PC-9 (cell line): Measurements from ENCODE around the gene BPTF. TPM values are rescaled to one million over a fixed set of nuclear protein-coding genes. Genes with fewer than 3 reads are reported as not detected.
A peak's percentile ranks its signal among the peaks of the same experiment; 100 is the strongest.

ENCODE experiments used
- BruUV-seq: library from RNA; stranded (reverse); fragments of 400-500 nt; replicated peaks from 2 replicates; lab custom pipeline; 2021; lab: Mats Ljungman, UMichigan
- CTCF ChIA-PET: fragments of 300-600 bp; sonication (Branson Sonifier 250); formaldehyde crosslinking; loops from one replicate; lab custom pipeline; 2022; ENCODE audit warnings: antibody characterized with exemption; lab: Charles Lee
- POLR2A ChIA-PET: fragments of 300-600 bp; sonication (Branson Sonifier 250); formaldehyde crosslinking; loops from one replicate; lab custom pipeline; 2022; ENCODE audit warnings: antibody characterized with exemption; ENCODE audit not compliant: unreplicated experiment; lab: Charles Lee
- DNase-seq, 2 experiments: peaks; one replicate each; pipeline versions ENCODE4 v3.0.0 to v3.0.0-alpha.2; 2015 to 2022; ENCODE audit warnings: mixed read lengths in 1 of 2
- H2AFZ ChIP-seq: fragments of 200-600 bp; sonication (generic); 2 replicates; pipeline ENCODE4 v1.8.1; 2017; ENCODE audit warnings: antibody characterized with exemption
- H3F3A ChIP-seq: fragments of 200-600 bp; sonication (generic); 2 replicates; pipeline ENCODE4 v1.8.1; 2017; ENCODE audit warnings: antibody characterized with exemption, mild to moderate bottlenecking, low read depth; ENCODE audit not compliant: insufficient read depth
- H3K27ac ChIP-seq: fragments of 200-600 bp; sonication (generic); 2 replicates; pipeline ENCODE4 v1.6.1; 2016; ENCODE audit warnings: mixed run types
- H3K27me3 ChIP-seq: fragments of 200-600 bp; sonication (generic); 2 replicates; pipeline ENCODE4 v1.6.1; 2016; ENCODE audit warnings: low read depth, mixed run types; ENCODE audit not compliant: insufficient read depth
- H3K36me3 ChIP-seq: fragments of 200-600 bp; sonication (generic); 2 replicates; pipeline ENCODE4 v1.6.1; 2016; ENCODE audit warnings: low read depth, mixed run types
- H3K4me1 ChIP-seq: fragments of 200-600 bp; sonication (generic); replicated peaks from 2 replicates; pipeline ENCODE4 v1.6.1; 2016; ENCODE audit warnings: mixed run types; ENCODE audit not compliant: insufficient read depth
- H3K4me2 ChIP-seq: fragments of 200-600 bp; sonication (generic); 2 replicates; pipeline ENCODE4 v1.6.1; 2017; ENCODE audit warnings: mixed run types
- H3K4me3 ChIP-seq: fragments of 200-600 bp; sonication (generic); 2 replicates; pipeline ENCODE4 v1.6.1; 2016; ENCODE audit warnings: mixed run types
- H3K79me2 ChIP-seq: fragments of 200-600 bp; sonication (generic); 2 replicates; pipeline ENCODE4 v1.6.1; 2017; ENCODE audit warnings: low read depth, mixed run types
- H3K9me2 ChIP-seq: fragments of 200-600 bp; sonication (generic); 2 replicates; pipeline ENCODE4 v1.8.1; 2017; ENCODE audit warnings: mild to moderate bottlenecking; ENCODE audit not compliant: insufficient read depth
- H3K9me3 ChIP-seq: fragments of 200-600 bp; sonication (generic); 2 replicates; pipeline ENCODE4 v1.8.1; 2016; ENCODE audit warnings: low read depth; ENCODE audit not compliant: insufficient read depth
- H4K20me1 ChIP-seq: fragments of 200-600 bp; sonication (generic); 2 replicates; pipeline ENCODE4 v1.8.1; 2017; ENCODE audit not compliant: insufficient read depth
- EZH2 ChIP-seq: fragments of 200-600 bp; sonication (generic); IDR thresholded peaks from 2 replicates; pipeline ENCODE4 v1.8.0; 2017; ENCODE audit warnings: antibody characterized with exemption, low read depth
- intact Hi-C: fragments of 100-400 bp; cut with micrococcal nuclease; formaldehyde crosslinking; loops from one replicate; pipeline ENCODE4 v1.10.0; 2022; ENCODE audit not compliant: unreplicated experiment
- total RNA-seq: library from RNA; stranded (reverse); gene quantifications from 2 replicates; pipeline ENCODE4 v1.2.3, GENCODE V29; 2021
- TF ChIP-seq, protein P1 (sequence below): fragments of 200-600 bp; sonication (generic); conservative IDR thresholded peaks from 2 replicates; pipeline ENCODE4 v1.6.1; 2017; ENCODE audit warnings: mixed run types, antibody characterized with exemption, mild to moderate bottlenecking, moderate library complexity

Gene BPTF
- total RNA-seq, 1 experiment from 2014 or later = 95.6 TPM

DNA sequence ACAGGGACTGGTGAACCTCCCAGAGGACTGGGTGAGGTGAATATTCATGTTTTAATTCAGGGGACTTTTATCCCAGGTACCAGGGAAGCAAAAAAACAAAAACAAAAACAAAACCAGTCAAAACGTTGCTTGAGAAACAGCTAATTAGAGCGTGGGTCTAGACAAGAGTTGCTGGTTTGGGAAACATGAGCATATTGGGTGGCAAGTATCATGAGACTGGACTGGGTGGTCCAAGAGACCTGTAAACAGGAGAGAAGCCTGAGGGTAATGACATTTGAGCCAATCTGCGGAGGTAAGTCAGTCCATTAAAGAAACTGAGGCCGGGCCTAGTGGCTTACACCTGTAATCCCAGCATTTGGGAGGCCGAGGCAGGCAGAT lies 11.5 kb upstream of the BPTF start:
- Histone ChIP-seq H3K4me3 (no peak overlapping the region), H3F3A (peaks cover 11% of the 10 kb centered on the region; the same call in 1 of the 2 replicates), H3K27ac (no peak overlapping the region), H3K9me3 (no peaks in the 10 kb centered on the region), H2AFZ (no peak overlapping the region), H3K9me2 (no peaks in the 10 kb centered on the region), H3K4me1 (0 out of 2 replicates have a peak, but pooled peaks cover 6% of the 10 kb centered on the region), H3K36me3 (no peaks in the 10 kb centered on the region), H3K27me3 (no peaks in the 10 kb centered on the region), H4K20me1 (no peaks in the 10 kb centered on the region), H3K79me2 (no peaks in the 10 kb centered on the region), H3K4me2 (no peak overlapping the region)
- no peak for TF ChIP-seq EZH2
- TF ChIP-seq, protein P1, sequence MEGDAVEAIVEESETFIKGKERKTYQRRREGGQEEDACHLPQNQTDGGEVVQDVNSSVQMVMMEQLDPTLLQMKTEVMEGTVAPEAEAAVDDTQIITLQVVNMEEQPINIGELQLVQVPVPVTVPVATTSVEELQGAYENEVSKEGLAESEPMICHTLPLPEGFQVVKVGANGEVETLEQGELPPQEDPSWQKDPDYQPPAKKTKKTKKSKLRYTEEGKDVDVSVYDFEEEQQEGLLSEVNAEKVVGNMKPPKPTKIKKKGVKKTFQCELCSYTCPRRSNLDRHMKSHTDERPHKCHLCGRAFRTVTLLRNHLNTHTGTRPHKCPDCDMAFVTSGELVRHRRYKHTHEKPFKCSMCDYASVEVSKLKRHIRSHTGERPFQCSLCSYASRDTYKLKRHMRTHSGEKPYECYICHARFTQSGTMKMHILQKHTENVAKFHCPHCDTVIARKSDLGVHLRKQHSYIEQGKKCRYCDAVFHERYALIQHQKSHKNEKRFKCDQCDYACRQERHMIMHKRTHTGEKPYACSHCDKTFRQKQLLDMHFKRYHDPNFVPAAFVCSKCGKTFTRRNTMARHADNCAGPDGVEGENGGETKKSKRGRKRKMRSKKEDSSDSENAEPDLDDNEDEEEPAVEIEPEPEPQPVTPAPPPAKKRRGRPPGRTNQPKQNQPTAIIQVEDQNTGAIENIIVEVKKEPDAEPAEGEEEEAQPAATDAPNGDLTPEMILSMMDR = no peak
- BruUV-seq = no TSS peak
- no peak for DNase-seq
- ChIA-PET POLR2A (no interaction called here), CTCF (no interaction called here)
- intact Hi-C loops = no loop called here

DNA sequence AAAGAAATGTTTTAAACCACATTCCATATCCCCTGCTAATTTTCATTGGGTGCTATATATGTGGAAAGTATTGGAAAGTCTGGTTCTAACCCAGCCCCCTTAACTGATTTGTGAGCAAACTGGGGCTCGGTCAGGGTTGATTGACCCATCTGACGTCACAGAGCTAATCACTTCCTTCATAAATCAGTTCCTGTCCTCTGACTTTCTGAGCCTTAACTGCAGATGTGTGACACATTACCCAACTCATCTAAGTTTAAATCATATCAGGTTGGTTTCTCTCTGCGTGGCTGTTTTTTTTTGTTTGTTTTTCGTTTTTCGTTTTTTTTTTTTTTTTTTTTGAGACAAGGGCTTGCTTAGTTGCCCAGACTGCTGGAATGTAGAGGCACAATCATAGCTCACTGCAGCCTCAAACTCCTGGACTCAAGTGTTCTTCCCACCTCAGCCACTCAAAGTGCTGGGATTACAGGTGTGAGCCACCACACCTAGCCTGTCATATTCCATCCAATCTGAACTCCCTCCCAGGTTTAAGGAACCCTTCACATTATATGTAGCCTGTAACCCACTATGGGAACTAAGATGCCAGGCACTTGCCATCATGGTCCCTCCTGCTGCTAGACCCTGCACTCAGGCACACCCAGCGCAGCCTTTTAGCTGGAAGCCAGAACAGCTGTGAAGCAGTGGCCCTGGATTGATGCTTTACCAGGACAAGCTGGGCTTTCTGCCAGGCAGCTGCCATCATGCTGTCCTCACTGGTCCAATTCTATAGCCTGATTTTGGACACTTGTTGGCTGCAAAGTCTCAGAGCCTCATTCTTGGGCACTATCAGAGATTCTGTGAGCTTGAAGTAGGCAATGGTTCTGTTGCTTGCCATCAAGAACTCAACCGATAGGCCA lies 6.9 kb upstream of the BPTF start:
- H2AFZ ChIP-seq = no peak overlapping the region
- H3K4me2 ChIP-seq = peak overlapping the region; percentile 20; the same call in 1 of the 2 replicates
- intact Hi-C loops = no loop called here
- no peaks in the 10 kb centered on the region for H4K20me1 ChIP-seq
- no peak overlapping the region for H3K4me3 ChIP-seq
- no peaks in the 10 kb centered on the region for H3K79me2 ChIP-seq
- H3K9me3 ChIP-seq = no peaks in the 10 kb centered on the region
- no TSS peak for BruUV-seq
- 0 out of 2 replicates have a peak, but pooled peaks cover 5% of the 10 kb centered on the region for H3F3A ChIP-seq
- H3K36me3 ChIP-seq = no peaks in the 10 kb centered on the region
- H3K27ac ChIP-seq = no peak overlapping the region
- no peak for TF ChIP-seq EZH2
- TF ChIP-seq, protein P1 = no peak
- CTCF ChIA-PET = no interaction called here
- no peaks in the 10 kb centered on the region for H3K9me2 ChIP-seq
- peak in 1 of 2 experiments; percentile 44 for DNase-seq
- H3K27me3 ChIP-seq = no peaks in the 10 kb centered on the region
- 0 out of 2 replicates have a peak, but pooled peaks cover 2% of the 10 kb centered on the region for H3K4me1 ChIP-seq
- POLR2A ChIA-PET = interaction anchor here (0.6 kb wide), 1 partner anchor 37 kb away, joined by 9 read pairs; no protein-coding TSS in a partner anchor

DNA sequence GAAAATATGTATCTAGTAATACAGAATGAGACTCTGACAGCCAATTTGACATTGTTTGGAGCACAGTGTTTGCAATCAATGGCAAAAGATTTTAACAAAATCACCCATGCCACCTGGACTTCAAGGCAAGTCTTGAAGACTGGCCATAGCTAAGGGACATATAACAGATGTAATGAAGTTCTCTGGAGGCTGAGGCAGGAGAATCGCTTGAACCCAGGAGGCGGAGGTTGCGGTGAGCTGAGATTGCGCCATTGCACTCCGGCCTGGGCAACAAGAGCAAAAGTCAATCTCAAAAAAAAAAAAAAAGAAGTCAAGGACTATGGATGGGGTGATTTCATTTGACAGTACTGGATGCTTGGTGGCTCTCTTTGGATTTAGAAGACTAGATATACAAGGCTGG lies 5.6 kb upstream of the BPTF start:
- no peak overlapping the region for H3K4me3 ChIP-seq
- H3K27me3 ChIP-seq = no peaks in the 10 kb centered on the region
- no peaks in the 10 kb centered on the region for H3K9me2 ChIP-seq
- POLR2A ChIA-PET = no interaction called here
- no peak for DNase-seq
- H3K9me3 ChIP-seq = no peaks in the 10 kb centered on the region
- no peaks in the 10 kb centered on the region for H4K20me1 ChIP-seq
- CTCF ChIA-PET = no interaction called here
- no peak overlapping the region for H3K4me2 ChIP-seq
- H3F3A ChIP-seq = no peaks in the 10 kb centered on the region
- H3K36me3 ChIP-seq = no peaks in the 10 kb centered on the region
- BruUV-seq = no TSS peak
- no peaks in the 10 kb centered on the region for H3K4me1 ChIP-seq
- intact Hi-C loops = no loop called here
- no peak overlapping the region for H3K27ac ChIP-seq
- TF ChIP-seq EZH2 = no peak
- TF ChIP-seq, protein P1 = no peak
- no peak overlapping the region for H2AFZ ChIP-seq
- H3K79me2 ChIP-seq = no peaks in the 10 kb centered on the region
